ENCODE measurements around the gene AFAP1L1.

DNA sequence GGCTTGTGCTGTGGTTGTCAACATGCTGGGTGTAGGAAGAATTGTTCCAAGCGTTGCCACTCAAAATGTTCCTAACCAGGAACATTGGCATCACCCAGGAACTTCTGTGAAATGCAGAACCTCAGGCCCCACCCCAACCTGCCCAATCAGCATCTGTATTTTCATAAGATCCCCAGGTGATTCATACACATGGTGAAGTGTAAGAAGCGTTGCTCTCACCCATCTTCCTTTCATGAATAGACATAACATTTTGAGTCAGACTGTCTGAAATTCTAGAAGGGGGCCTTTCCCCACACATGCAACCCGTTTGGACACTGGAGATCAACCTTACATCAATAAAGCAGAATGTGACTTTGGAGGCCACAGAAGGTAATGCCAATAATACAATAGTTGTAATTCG lies 9.3 kb upstream of the AFAP1L1 start:
- TF ChIP-seq YY1 (tag by site-specific recombination; IDR thresholded peaks at IDR 0.05), result no peak
- TF ChIP-seq, protein P1, sequence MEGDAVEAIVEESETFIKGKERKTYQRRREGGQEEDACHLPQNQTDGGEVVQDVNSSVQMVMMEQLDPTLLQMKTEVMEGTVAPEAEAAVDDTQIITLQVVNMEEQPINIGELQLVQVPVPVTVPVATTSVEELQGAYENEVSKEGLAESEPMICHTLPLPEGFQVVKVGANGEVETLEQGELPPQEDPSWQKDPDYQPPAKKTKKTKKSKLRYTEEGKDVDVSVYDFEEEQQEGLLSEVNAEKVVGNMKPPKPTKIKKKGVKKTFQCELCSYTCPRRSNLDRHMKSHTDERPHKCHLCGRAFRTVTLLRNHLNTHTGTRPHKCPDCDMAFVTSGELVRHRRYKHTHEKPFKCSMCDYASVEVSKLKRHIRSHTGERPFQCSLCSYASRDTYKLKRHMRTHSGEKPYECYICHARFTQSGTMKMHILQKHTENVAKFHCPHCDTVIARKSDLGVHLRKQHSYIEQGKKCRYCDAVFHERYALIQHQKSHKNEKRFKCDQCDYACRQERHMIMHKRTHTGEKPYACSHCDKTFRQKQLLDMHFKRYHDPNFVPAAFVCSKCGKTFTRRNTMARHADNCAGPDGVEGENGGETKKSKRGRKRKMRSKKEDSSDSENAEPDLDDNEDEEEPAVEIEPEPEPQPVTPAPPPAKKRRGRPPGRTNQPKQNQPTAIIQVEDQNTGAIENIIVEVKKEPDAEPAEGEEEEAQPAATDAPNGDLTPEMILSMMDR (tag by site-specific recombination; IDR thresholded peaks at IDR 0.05), result no peak
- TF ChIP-seq ZNF48 (tag by site-specific recombination; IDR thresholded peaks at IDR 0.05), result no peak
- no peak for TF ChIP-seq ZBTB21 (tag by site-specific recombination; IDR thresholded peaks at IDR 0.05)

Data from HEK293 (cell line).